HUES6 (cell line): ENCODE results near the gene UROC1.

Experiments used
- H3K27ac ChIP-seq: 2 replicates; pipeline ENCODE4 v1.7.0; 2013; ENCODE audit warnings: low read depth, mild to moderate bottlenecking, low read length, inconsistent platforms
- H3K27me3 ChIP-seq: 2 replicates; pipeline ENCODE4 v1.6.1; 2013; ENCODE audit warnings: low read length; ENCODE audit not compliant: control insufficient read depth, insufficient read depth
- H3K36me3 ChIP-seq: 2 replicates; pipeline ENCODE4 v1.6.1; 2013; ENCODE audit warnings: low read length; ENCODE audit not compliant: control insufficient read depth, insufficient read depth
- H3K4me1 ChIP-seq: 2 replicates; pipeline ENCODE4 v1.6.1; 2013; ENCODE audit warnings: low read length; ENCODE audit not compliant: control insufficient read depth, insufficient read depth
- H3K4me3 ChIP-seq: 2 replicates; pipeline ENCODE4 v1.5.1; 2013; ENCODE audit warnings: low read depth, low read length
- H3K9ac ChIP-seq: one replicate; pipeline ENCODE4 v1.6.1; 2013; ENCODE audit warnings: mild to moderate bottlenecking, low read length
- H3K9me3 ChIP-seq: 2 replicates; pipeline ENCODE4 v1.6.1; 2013; ENCODE audit warnings: low read depth, low read length; ENCODE audit not compliant: control insufficient read depth, insufficient read depth

UROC1 gene

GRCh38 chr3:126463521-126463920 lies 54.1 kb downstream of the UROC1 start:
- H3K9me3 ChIP-seq, result no peaks in the 10 kb centered on the region
- no peaks in the 10 kb centered on the region for H3K4me1 ChIP-seq
- H3K4me3 ChIP-seq, result no peak overlapping the region
- H3K27ac ChIP-seq, result no peak overlapping the region
- H3K36me3 ChIP-seq, result peaks cover 95% of the 10 kb centered on the region
- no peak overlapping the region for H3K9ac ChIP-seq
- no peaks in the 10 kb centered on the region for H3K27me3 ChIP-seq

GRCh38 chr3:126461450-126462070 lies 56.0 kb downstream of the UROC1 start:
- no peaks in the 10 kb centered on the region for H3K27me3 ChIP-seq
- no peak overlapping the region for H3K9ac ChIP-seq
- no peaks in the 10 kb centered on the region for H3K4me1 ChIP-seq
- H3K4me3 ChIP-seq, result no peak overlapping the region
- H3K36me3 ChIP-seq, result peaks cover 92% of the 10 kb centered on the region
- H3K9me3 ChIP-seq, result no peaks in the 10 kb centered on the region
- no peak overlapping the region for H3K27ac ChIP-seq

GRCh38 chr3:126460381-126460780 lies 57.2 kb downstream of the UROC1 start:
- no peaks in the 10 kb centered on the region for H3K9me3 ChIP-seq
- no peaks in the 10 kb centered on the region for H3K27me3 ChIP-seq
- H3K36me3 ChIP-seq, result peaks cover 88% of the 10 kb centered on the region
- H3K4me1 ChIP-seq, result no peaks in the 10 kb centered on the region
- no peak overlapping the region for H3K27ac ChIP-seq
- H3K9ac ChIP-seq, result no peak overlapping the region
- H3K4me3 ChIP-seq, result no peak overlapping the region

GRCh38 chr3:126459763-126460127 lies 57.8 kb downstream of the UROC1 start:
- Histone ChIP-seq H3K9ac (no peak overlapping the region), H3K36me3 (peaks cover 88% of the 10 kb centered on the region), H3K27me3 (no peaks in the 10 kb centered on the region), H3K9me3 (no peaks in the 10 kb centered on the region), H3K27ac (no peak overlapping the region), H3K4me1 (no peaks in the 10 kb centered on the region), H3K4me3 (no peak overlapping the region)

GRCh38 chr3:126459111-126459762 lies 58.3 kb downstream of the UROC1 start:
- Histone ChIP-seq H3K4me3 (no peak overlapping the region), H3K9ac (no peak overlapping the region), H3K9me3 (no peaks in the 10 kb centered on the region), H3K36me3 (peaks cover 88% of the 10 kb centered on the region), H3K27me3 (no peaks in the 10 kb centered on the region), H3K27ac (no peak overlapping the region), H3K4me1 (no peaks in the 10 kb centered on the region)

- peaks cover 85% of the 10 kb centered on the region for H3K36me3 ChIP-seq
- H3K27ac ChIP-seq, result no peak overlapping the region
- H3K9ac ChIP-seq, result no peak overlapping the region
- no peaks in the 10 kb centered on the region for H3K4me1 ChIP-seq
- H3K9me3 ChIP-seq, result no peaks in the 10 kb centered on the region
- no peaks in the 10 kb centered on the region for H3K27me3 ChIP-seq
- H3K4me3 ChIP-seq, result no peak overlapping the region
Measured at GRCh38 chr3:126456766-126457388, 60.7 kb downstream of the UROC1 start.

DNA sequence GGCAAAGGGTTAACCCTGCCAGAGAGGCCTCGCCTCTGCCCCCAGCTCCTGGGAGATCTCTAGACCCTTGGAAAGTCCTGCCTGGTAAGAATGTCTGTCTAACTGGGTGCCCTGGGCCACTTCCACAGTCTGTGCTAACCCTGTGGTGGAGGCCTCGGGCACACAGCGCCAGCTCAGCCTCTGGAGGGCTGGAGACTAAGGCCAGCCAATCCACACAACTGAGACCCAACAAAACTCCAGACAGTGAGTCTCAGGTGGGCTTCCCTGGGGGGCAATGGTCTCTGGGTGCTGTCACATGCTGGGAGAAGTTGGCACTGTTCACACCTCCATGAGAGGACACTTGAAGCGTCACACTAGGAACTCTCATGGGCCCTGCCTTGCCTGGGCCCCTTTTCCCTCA lies 61.4 kb downstream of the UROC1 start:
- Histone ChIP-seq H3K27ac (no peak overlapping the region), H3K4me3 (no peak overlapping the region), H3K9me3 (no peaks in the 10 kb centered on the region), H3K4me1 (no peaks in the 10 kb centered on the region), H3K36me3 (peaks cover 84% of the 10 kb centered on the region), H3K27me3 (no peaks in the 10 kb centered on the region), H3K9ac (no peak overlapping the region)

GRCh38 chr3:126454437-126455198 lies 63.0 kb downstream of the UROC1 start:
- Histone ChIP-seq H3K9ac (no peak overlapping the region), H3K4me1 (no peaks in the 10 kb centered on the region), H3K27me3 (no peaks in the 10 kb centered on the region), H3K36me3 (peaks cover 84% of the 10 kb centered on the region), H3K27ac (no peak overlapping the region), H3K9me3 (no peaks in the 10 kb centered on the region), H3K4me3 (no peak overlapping the region)

GRCh38 chr3:126454025-126454424 lies 63.5 kb downstream of the UROC1 start:
- H3K27ac ChIP-seq, result no peak overlapping the region

GRCh38 chr3:126452213-126452612 lies 65.4 kb downstream of the UROC1 start:
- Histone ChIP-seq H3K27ac (no peak overlapping the region), H3K27me3 (no peaks in the 10 kb centered on the region), H3K9me3 (no peaks in the 10 kb centered on the region), H3K9ac (no peak overlapping the region), H3K36me3 (peaks cover 68% of the 10 kb centered on the region), H3K4me3 (no peak overlapping the region), H3K4me1 (no peaks in the 10 kb centered on the region)

More at GRCh38 chr3:126454025-126454424, 63.5 kb downstream of the UROC1 start:
- Histone ChIP-seq H3K27me3 (no peaks in the 10 kb centered on the region), H3K4me1 (no peaks in the 10 kb centered on the region), H3K9me3 (no peaks in the 10 kb centered on the region), H3K4me3 (no peak overlapping the region), H3K36me3 (peaks cover 78% of the 10 kb centered on the region), H3K9ac (no peak overlapping the region)

DNA sequence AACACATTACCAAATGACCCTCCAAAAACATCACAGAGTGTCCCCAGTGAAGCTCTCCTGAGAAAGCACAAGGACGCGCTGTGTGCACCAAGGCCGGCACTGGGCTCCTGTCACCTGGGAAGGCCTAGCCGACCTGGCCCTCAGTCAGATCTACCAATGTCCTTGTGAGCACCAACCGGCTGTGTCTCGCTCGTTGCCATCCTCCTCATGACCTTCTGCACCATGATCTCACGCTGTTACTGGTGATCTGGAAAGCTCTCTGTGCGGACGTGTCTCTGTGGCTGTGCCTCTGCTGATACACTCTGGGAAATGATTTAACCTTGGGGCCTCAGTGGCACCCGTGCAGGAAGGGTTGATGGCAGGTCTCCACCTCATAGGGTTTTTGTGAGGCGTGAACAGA lies 66.1 kb downstream of the UROC1 start:
- Histone ChIP-seq H3K4me1 (peaks cover 2% of the 10 kb centered on the region; the same call in 1 of the 2 replicates), H3K4me3 (no peak overlapping the region), H3K27ac (no peak overlapping the region), H3K9me3 (no peaks in the 10 kb centered on the region), H3K9ac (no peak overlapping the region), H3K36me3 (peaks cover 61% of the 10 kb centered on the region), H3K27me3 (no peaks in the 10 kb centered on the region)
